Lower leg skin (tissue), 3 donors: ENCODE measurements around the gene CLDN11.

ENCODE experiments used
- CTCF ChIP-seq, 3 donors: fragments of 450-650 bp; IDR thresholded peaks; one replicate each; pipeline ENCODE4 v1.5.1; 2016; ENCODE audit warnings: antibody characterized with exemption in 3 of 3, mild to moderate bottlenecking in 3 of 3, moderate library complexity in 2 of 3
- POLR2A ChIP-seq, 2 donors: fragments of 450-650 bp; IDR thresholded peaks; one replicate each; pipeline ENCODE4 v1.6.1; 2016 to 2017; ENCODE audit warnings: antibody characterized with exemption in 2 of 2, mild to moderate bottlenecking in 1 of 2, moderate library complexity in 1 of 2

GRCh38 chr3:170471149-170471548 lies 52.5 kb downstream of the CLDN11 start:
- TF ChIP-seq CTCF (IDR thresholded peaks at IDR 0.05): no peak
- no peak for TF ChIP-seq POLR2A (IDR thresholded peaks at IDR 0.05)
